ENCODE data around the gene UBTF. TPM values are rescaled to one million over a fixed set of nuclear protein-coding genes. Genes with fewer than 3 reads are reported as not detected.

Gene UBTF
- total and polyA plus RNA-seq, 2 experiments from 2014 or later: 51.1 to 70.6 TPM

- Histone ChIP-seq H3K4me1 (ENCODE audit: low read depth) (peaks cover 6% of the 10 kb centered on the region), H3K36me3 (peaks cover under 1% of the 10 kb centered on the region), H3K4me3 (peak overlapping the region; percentile 61), H3K27ac (peak overlapping the region; percentile 92), H3K27me3 (no peaks in the 10 kb centered on the region), H3K9me3 (ENCODE audit: low read depth) (no peaks in the 10 kb centered on the region)
- DNase-seq (ENCODE audit: low read depth in 1 of 2, low spot score in 1 of 2): peak in 1 of 2 donors; percentile 80
- TF ChIP-seq, protein P1, sequence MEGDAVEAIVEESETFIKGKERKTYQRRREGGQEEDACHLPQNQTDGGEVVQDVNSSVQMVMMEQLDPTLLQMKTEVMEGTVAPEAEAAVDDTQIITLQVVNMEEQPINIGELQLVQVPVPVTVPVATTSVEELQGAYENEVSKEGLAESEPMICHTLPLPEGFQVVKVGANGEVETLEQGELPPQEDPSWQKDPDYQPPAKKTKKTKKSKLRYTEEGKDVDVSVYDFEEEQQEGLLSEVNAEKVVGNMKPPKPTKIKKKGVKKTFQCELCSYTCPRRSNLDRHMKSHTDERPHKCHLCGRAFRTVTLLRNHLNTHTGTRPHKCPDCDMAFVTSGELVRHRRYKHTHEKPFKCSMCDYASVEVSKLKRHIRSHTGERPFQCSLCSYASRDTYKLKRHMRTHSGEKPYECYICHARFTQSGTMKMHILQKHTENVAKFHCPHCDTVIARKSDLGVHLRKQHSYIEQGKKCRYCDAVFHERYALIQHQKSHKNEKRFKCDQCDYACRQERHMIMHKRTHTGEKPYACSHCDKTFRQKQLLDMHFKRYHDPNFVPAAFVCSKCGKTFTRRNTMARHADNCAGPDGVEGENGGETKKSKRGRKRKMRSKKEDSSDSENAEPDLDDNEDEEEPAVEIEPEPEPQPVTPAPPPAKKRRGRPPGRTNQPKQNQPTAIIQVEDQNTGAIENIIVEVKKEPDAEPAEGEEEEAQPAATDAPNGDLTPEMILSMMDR (IDR thresholded peaks at IDR 0.05; ENCODE audit: low read depth, low read length): no peak
Measured at GRCh38 chr17:44200478-44201155, 18.9 kb downstream of the UBTF start.

DNA sequence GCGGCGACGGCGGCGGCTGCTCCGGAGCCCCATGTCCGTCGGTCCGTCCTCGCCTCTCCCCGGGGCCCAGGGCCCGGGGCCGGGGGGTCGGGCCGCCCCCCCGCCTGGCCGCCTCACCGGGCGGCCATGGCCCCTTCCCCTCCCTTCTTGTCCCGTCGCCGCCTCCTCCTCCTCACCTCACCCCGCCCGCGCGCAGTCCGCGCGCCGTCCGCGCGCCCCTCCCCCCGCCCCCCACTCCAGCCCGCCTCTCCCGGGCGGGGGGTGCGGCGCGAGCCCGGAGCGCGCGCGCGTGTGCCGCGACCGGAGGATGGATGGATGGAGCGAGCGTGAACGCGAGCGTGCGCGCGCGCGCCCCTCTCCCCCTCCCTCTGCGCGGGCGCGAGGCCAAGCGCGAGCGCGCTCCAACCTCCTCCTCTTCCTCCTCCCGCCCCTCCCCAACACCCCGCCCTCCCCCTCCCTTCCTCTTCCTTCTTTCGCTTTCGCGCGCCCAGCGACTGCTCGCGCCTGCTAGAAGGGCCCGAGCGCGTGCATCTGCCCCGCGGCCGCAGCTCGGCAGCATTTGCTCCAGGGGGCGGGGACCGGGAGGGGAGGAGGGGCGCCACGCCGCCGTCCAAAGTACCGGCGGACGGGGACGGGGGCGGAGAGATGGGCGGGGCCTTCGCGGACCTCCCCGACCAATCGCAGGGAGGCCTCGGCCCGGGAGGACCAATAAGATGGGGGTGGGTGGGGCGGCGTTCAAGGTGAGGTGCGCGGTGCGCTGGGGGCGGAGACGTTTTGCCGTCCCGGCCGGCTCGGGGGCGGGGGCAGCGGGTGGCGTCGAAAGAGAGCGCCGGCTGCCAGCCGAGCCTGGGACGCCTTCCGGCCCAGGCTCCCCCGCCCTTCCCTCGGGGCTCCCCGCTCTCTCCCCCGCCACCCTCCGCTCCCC is 19.7 kb downstream of the UBTF start, which contains the start of gene ATXN7L3:
TSS of gene ATXN7L3 (minus strand) at position 332 of the 925 bp plus-strand sequence. CDS start 1,814 bp downstream, outside the sequence.
- peaks cover 8% of the 10 kb centered on the region for H3K36me3 ChIP-seq
- H3K27ac ChIP-seq: peak within 1 kb of the TSS; percentile 92
- no peaks in the 10 kb centered on the region for H3K27me3 ChIP-seq
- peak; percentile 98 to 99 for DNase-seq (ENCODE audit: low read depth in 1 of 2, low spot score in 1 of 2)
- peaks cover 6% of the 10 kb centered on the region for H3K4me1 ChIP-seq (ENCODE audit: low read depth)
- peak within 1 kb of the TSS; percentile 61 for H3K4me3 ChIP-seq
- TF ChIP-seq, protein P1 (IDR thresholded peaks at IDR 0.05; ENCODE audit: low read depth, low read length): no peak
- H3K9me3 ChIP-seq (ENCODE audit: low read depth): no peaks in the 10 kb centered on the region

GRCh38 chr17:44198721-44199552 is 20.5 kb downstream of the UBTF start:
- TF ChIP-seq, protein P1 (IDR thresholded peaks at IDR 0.05; ENCODE audit: low read depth, low read length): no peak
- peaks cover 17% of the 10 kb centered on the region for H3K36me3 ChIP-seq
- H3K27me3 ChIP-seq: no peaks in the 10 kb centered on the region
- peak overlapping the region; percentile 86 for H3K27ac ChIP-seq
- H3K9me3 ChIP-seq (ENCODE audit: low read depth): no peaks in the 10 kb centered on the region
- DNase-seq (ENCODE audit: low read depth in 1 of 2, low spot score in 1 of 2): peak; percentile 62 to 81
- peaks cover 6% of the 10 kb centered on the region for H3K4me1 ChIP-seq (ENCODE audit: low read depth)
- peak overlapping the region; percentile 61 for H3K4me3 ChIP-seq

DNA sequence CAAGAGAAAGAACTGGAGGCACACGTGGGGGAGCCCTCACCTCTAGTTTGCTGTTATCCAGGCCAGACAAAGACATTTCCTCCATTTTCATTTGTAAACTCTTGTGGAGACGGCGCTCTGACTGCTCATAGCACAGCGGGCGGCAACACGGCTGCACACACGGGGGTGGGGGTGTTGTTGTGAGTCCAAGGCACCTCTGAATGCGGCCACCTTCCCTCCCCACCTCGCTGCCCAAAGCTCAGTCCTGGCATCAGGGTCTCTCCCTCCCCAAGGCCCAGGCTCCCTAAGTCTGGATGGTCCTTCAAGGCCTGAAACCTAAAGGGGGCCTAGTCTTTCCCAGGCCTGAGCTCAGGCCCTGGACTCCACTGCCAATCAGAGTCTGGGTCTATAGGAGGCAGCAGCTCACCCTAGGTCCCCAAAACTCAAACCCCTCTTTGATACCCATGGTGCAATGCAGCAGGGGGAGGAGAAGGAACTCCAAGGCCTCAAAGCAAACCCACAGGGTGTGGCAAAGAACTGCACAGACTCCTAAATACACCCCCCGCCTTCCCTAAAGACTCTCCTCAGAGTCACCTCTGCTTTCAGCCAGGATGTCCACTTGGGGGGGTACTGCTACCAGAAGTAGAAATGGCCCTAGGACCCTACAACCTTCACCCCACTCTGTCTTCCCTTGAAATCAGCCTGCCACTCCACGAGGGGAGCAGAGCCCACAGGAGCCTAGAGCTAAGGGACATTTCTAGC is 21.3 kb downstream of the UBTF start:
- TF ChIP-seq, protein P1 (IDR thresholded peaks at IDR 0.05; ENCODE audit: low read depth, low read length): peak; percentile 13
- peaks cover 6% of the 10 kb centered on the region for H3K4me1 ChIP-seq (ENCODE audit: low read depth)
- peak overlapping the region; percentile 86 for H3K27ac ChIP-seq
- no peaks in the 10 kb centered on the region for H3K27me3 ChIP-seq
- H3K4me3 ChIP-seq: peak overlapping the region; percentile 61
- H3K36me3 ChIP-seq: peaks cover 21% of the 10 kb centered on the region
- peak; percentile 31 to 53 for DNase-seq (ENCODE audit: low read depth in 1 of 2, low spot score in 1 of 2)
- H3K9me3 ChIP-seq (ENCODE audit: low read depth): no peaks in the 10 kb centered on the region
